GM18870 (cell line): ENCODE measurements around the gene PRKG1.
A peak's percentile ranks its signal among the peaks of the same experiment; 100 is the strongest.
"Not testable (repeated sequence)": the region's sequence is repeated elsewhere in the genome, so short reads cannot be mapped to it uniquely, and the experiment has no call there.

ENCODE experiments used
- ATAC-seq: cut with Tn5 transposase; IDR thresholded peaks from one replicate; pipeline ENCODE4 v1.9.1; 2021; ENCODE audit warnings: moderate library complexity; ENCODE audit not compliant: unreplicated experiment

Gene PRKG1

GRCh38 chr10:52226197-52226847, 1152.0 kb downstream of the PRKG1 start:
- ATAC-seq: no peak

- no peak for ATAC-seq
Measured at GRCh38 chr10:52228556-52228955, 1154.3 kb downstream of the PRKG1 start.

GRCh38 chr10:52229291-52229931, 1155.1 kb downstream of the PRKG1 start:
- no peak for ATAC-seq

GRCh38 chr10:52232561-52233350, 1158.5 kb downstream of the PRKG1 start:
- ATAC-seq: peak; percentile 99

GRCh38 chr10:52233351-52233991, 1159.2 kb downstream of the PRKG1 start:
- ATAC-seq: not testable (repeated sequence)

DNA sequence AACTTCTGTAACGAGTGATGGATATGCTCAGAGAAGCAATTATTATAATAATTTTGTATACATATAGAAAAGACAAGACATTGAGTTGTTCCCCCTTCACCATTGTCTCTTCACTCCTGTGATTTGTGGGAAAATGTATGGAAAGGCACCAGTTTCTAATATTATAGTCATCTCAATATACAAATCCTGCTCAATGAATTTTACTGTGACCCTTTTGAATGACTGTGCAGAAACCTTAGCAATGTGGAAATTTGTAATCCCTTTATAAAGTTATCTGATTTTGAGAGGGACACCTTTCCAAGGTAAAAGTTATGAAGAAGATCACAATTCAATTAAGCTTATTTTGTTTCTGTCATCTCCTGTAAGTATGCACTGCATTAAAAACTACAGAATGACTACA, 1165.5 kb downstream of the PRKG1 start:
- ATAC-seq: no peak

- peak; percentile 45 for ATAC-seq
Measured at GRCh38 chr10:52245547-52245946, 1171.3 kb downstream of the PRKG1 start.

DNA sequence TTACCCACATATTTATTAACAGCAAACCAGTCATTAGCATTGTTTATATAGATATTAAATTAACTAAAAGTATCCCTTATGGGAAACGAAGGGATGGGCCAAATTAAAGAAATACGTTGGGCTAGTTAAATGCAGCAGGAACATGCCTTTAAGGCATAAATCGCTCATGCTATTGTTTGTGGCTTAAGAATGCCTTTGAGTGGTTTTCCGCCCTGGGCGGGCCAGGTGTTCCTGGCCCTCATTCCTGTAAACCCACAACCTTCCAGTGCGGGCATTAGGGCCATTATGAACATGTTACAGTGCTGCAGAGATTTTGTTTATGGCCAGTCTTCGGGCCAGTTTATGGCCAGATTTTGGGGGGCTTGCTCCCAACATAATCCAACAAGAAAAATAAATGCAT, 1173.6 kb downstream of the PRKG1 start:
- not testable (repeated sequence) for ATAC-seq

GRCh38 chr10:52248697-52249306, 1174.5 kb downstream of the PRKG1 start:
- no peak for ATAC-seq

GRCh38 chr10:52249850-52250395, 1175.6 kb downstream of the PRKG1 start:
- no peak for ATAC-seq

DNA sequence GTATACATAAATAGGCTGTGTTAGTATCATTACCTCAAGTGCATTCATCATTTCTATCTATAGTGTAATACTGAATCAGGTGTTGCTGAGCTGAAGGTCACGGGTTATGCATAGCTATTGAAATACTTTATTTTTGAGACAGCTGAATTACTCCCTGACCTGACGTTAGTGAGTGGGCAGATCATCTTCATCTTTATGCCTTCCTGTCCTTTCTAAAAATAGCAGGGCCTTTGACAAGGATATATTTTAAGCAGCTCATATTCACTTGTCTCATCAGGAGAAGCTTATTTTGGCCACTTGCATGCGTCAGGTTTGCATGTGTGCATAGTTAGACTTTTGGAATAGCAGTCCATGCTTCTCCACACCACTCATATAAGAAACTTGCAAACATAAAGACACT, 1176.2 kb downstream of the PRKG1 start:
- no peak for ATAC-seq

DNA sequence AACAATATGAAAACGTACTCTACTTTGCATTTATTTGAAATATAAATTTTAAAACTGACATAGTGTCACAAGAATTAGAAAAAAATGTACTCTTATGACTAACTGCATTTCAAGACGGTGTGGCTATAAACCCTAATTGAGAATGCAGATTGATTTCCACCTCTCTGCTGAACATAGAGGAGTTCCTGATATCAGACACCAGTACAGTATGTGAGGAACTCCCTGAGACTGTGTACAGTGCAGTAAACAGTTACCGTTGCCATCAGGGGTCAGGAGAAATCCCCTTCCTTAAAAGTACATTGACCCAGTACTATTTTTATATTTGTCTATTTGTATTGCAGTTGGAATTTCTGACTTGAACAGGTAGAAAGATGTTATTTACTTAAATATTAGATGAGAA, 1178.0 kb downstream of the PRKG1 start:
- ATAC-seq: no peak

GRCh38 chr10:52256832-52257691, 1182.8 kb downstream of the PRKG1 start:
- peak; percentile 100 for ATAC-seq

GRCh38 chr10:52257692-52258075, 1183.4 kb downstream of the PRKG1 start:
- peak; percentile 90 for ATAC-seq

- no peak for ATAC-seq
Measured at GRCh38 chr10:52258799-52259425, 1184.6 kb downstream of the PRKG1 start.

- no peak for ATAC-seq
Measured at GRCh38 chr10:52259426-52259812, 1185.1 kb downstream of the PRKG1 start.

GRCh38 chr10:52261362-52261761, 1187.1 kb downstream of the PRKG1 start:
- no peak for ATAC-seq

DNA sequence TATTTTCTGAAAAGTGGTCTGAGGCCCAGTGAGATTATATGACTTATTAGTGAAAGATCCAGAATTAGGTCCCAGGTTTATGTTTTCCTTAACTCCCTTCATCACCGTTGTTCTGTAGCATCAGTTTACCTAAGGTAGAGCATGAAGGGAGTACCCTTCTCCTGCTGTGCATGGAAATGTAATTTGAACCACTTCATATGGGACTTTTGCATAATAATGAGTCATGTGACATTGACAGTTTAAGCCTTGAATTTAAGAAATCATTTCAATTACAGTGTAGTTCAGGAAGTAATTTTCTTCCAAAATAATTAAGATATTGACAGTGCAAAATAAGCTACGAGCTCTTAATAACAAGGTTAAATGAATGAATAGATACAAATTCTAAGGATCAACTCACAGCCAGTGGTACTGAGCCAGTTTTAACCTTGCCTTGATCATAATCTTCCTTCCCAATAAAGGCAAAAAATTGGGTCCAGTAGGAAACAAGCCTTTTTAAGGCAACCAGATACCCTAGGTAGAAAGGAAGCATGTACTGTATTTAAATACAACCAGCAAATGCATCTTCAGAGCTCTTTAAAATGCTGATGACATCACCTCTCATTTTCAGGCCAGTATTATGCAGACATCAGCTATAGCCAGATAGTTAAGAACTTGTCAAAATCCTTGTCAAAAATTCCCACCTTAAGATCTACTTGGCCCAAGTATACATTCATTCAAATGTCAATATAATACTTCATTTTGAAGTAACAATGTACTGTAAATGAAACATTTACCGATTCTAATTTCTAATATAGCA, 1191.0 kb downstream of the PRKG1 start:
- ATAC-seq: no peak

- ATAC-seq: no peak
Measured at GRCh38 chr10:52266858-52267257, 1192.6 kb downstream of the PRKG1 start.
